Glutamatergic neuron (in vitro differentiated cells): Measurements from ENCODE around the gene MEGF11. TPM values are rescaled to one million over a fixed set of nuclear protein-coding genes. Genes with fewer than 3 reads are reported as not detected.

Experiments
- DNase-seq: peaks from one replicate; pipeline ENCODE4 v3.0.0; 2022
- H3K27ac Mint-ChIP-seq: one replicate; pipeline ENCODE4 v1.8.0; 2020; ENCODE audit warnings: mild to moderate bottlenecking, mixed read lengths, inconsistent platforms; ENCODE audit not compliant: unreplicated experiment
- H3K27me3 Mint-ChIP-seq: one replicate; pipeline ENCODE4 v1.8.0; 2020; ENCODE audit warnings: mild to moderate bottlenecking, moderate library complexity, mixed read lengths, inconsistent platforms; ENCODE audit not compliant: unreplicated experiment
- H3K36me3 Mint-ChIP-seq: one replicate; pipeline ENCODE4 v1.8.0; 2020; ENCODE audit warnings: mild to moderate bottlenecking, mixed read lengths, inconsistent platforms; ENCODE audit not compliant: unreplicated experiment
- H3K4me1 Mint-ChIP-seq: one replicate; pipeline ENCODE4 v1.8.0; 2020; ENCODE audit warnings: mild to moderate bottlenecking, low read depth, mixed read lengths, inconsistent platforms; ENCODE audit not compliant: unreplicated experiment
- H3K4me3 Mint-ChIP-seq: one replicate; pipeline ENCODE4 v1.8.0; 2020; ENCODE audit warnings: mild to moderate bottlenecking, mixed read lengths, inconsistent platforms; ENCODE audit not compliant: unreplicated experiment
- H3K9me3 Mint-ChIP-seq: one replicate; pipeline ENCODE4 v1.8.0; 2020; ENCODE audit warnings: mild to moderate bottlenecking, moderate library complexity, mixed read lengths, inconsistent platforms; ENCODE audit not compliant: unreplicated experiment
- total RNA-seq: library from RNA; stranded (reverse); fragmentation: NEBNext Ultra II Directional; extraction: Animal tissue kit (Norgen Biotek cat#: 25700); gene quantifications from one replicate; pipeline ENCODE4 v1.2.1, GENCODE V29; 2021; ENCODE audit not compliant: unreplicated experiment
- TF ChIP-seq, protein P1 (sequence below): fragments of 200-600 bp; sonication (generic); IDR thresholded peaks from one replicate; pipeline ENCODE4 v1.5.0; 2021; ENCODE audit not compliant: partially characterized antibody, unreplicated experiment

MEGF11 gene
- total RNA-seq, 1 donor from 2014 or later, result 2.6 TPM

DNA sequence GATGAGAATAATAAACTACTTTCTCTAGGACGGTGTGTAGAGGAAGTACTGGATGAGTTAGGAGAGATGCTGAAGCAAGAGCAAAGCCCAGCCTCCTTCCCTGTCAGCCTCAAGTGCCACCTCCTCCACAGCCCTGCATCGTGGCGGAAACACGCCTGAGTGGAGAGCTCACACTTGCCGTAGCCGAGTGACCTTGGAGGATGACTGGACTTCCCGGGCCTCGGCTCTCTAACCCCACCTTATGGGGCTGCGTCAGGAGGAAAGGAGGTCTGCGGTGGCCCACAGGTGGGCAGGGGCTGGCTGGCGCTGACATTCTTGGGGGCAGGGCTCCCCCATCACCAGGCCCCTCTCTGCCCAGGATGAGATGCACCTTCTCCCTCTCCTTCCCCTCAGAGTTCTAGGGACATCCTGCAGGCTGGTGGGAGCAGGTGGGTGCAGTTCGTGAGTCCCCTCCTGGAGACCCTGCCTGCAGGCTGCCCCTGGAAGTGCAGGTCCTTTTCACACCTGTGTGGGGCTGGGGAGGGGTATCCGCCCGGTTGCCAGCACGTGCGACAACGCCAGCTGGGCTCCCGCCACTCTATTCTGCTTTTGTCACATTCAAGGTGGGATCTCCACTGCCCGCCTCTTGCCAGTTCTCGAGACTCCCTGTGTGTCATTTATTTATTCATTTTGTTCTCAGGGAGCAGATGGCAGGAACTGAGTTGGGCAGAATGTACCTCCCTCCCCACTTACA lies 175.2 kb downstream of the MEGF11 start:
- H3K4me1 Mint-ChIP-seq, result peaks cover 3% of the 10 kb centered on the region
- no peaks in the 10 kb centered on the region for H3K9me3 Mint-ChIP-seq
- TF ChIP-seq, protein P1, sequence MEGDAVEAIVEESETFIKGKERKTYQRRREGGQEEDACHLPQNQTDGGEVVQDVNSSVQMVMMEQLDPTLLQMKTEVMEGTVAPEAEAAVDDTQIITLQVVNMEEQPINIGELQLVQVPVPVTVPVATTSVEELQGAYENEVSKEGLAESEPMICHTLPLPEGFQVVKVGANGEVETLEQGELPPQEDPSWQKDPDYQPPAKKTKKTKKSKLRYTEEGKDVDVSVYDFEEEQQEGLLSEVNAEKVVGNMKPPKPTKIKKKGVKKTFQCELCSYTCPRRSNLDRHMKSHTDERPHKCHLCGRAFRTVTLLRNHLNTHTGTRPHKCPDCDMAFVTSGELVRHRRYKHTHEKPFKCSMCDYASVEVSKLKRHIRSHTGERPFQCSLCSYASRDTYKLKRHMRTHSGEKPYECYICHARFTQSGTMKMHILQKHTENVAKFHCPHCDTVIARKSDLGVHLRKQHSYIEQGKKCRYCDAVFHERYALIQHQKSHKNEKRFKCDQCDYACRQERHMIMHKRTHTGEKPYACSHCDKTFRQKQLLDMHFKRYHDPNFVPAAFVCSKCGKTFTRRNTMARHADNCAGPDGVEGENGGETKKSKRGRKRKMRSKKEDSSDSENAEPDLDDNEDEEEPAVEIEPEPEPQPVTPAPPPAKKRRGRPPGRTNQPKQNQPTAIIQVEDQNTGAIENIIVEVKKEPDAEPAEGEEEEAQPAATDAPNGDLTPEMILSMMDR, result peak; percentile 19
- peaks cover 6% of the 10 kb centered on the region for H3K27me3 Mint-ChIP-seq
- no peaks in the 10 kb centered on the region for H3K36me3 Mint-ChIP-seq
- H3K4me3 Mint-ChIP-seq, result no peak overlapping the region
- no peak for DNase-seq
- H3K27ac Mint-ChIP-seq, result no peak overlapping the region

DNA sequence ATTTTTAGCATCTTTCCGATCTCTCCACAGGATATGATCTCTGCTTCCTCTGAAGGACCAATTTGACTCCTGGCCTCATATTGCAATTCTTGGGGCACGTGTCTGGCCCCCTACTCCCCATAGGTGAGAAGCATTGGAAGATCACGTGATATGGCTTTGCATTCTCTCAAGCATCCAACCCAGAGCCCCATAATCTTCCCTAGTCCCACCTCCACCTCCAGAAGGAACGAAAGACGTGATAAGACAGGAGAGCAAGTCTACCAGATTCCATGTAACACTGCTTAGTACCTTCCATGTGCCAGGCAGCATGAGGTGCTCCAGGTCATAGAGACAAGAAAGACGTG lies 176.3 kb downstream of the MEGF11 start:
- DNase-seq, result no peak
- no peaks in the 10 kb centered on the region for H3K36me3 Mint-ChIP-seq
- H3K4me1 Mint-ChIP-seq, result peaks cover 3% of the 10 kb centered on the region
- no peak overlapping the region for H3K27ac Mint-ChIP-seq
- TF ChIP-seq, protein P1, result no peak
- peaks cover 6% of the 10 kb centered on the region for H3K27me3 Mint-ChIP-seq
- H3K9me3 Mint-ChIP-seq, result no peaks in the 10 kb centered on the region
- H3K4me3 Mint-ChIP-seq, result no peak overlapping the region

DNA sequence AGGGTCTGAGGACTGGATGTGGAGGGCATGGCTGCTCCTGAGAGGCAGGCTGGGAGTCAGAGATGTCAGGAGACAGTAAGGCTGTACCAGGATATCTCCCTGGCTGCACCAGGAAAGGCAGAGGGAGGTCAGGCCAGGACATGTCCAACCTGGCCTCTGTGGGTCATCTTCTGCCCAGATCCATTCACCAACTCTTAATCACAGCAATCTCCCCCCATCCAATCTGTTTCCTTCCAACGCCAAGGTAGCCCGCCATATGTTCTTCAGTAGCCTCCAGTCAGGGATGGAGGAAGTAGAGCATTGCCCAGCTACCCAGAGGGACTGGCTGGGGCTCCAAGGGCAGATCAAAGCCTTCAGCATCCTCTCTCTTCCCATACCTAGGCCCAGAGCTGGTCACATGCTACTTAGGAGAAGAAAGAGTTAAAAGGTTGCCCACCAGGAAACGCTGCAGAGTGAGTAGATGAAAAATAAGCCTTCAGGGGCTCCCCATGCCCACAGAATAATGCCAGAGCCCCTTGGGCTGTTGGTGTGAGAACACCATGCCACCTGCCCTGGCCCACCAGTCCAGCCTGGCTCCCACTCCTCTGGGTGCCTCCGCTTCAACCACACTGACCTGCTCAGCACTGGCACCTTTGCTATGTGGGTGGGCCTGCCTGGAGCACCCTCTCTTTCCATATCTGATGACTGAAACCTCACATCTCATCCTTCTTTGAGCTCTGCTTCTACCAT lies 176.8 kb downstream of the MEGF11 start:
- Mint-ChIP-seq H3K27ac (no peak overlapping the region), H3K9me3 (no peaks in the 10 kb centered on the region), H3K27me3 (peaks cover 8% of the 10 kb centered on the region), H3K4me1 (peaks cover 8% of the 10 kb centered on the region), H3K36me3 (no peaks in the 10 kb centered on the region), H3K4me3 (no peak overlapping the region)
- DNase-seq, result no peak
- TF ChIP-seq, protein P1, result no peak

DNA sequence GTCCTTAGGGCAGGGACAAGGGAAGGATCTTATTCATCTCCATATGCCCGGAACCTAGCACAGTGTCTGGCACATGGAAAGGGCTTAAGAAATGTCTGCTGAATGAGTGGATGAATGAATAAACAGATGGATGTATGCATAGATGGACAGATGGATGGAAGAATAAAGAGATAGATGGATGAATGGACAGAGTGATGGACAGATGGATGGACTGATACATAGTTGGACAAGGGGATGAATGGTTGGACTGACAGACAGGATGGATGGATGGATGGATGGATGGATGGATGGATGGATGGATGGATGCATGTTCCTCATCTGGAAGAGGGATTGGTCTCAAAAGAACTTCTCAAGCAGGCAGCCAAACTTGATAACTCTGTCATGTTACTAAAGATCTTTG lies 177.6 kb downstream of the MEGF11 start:
- H3K27me3 Mint-ChIP-seq, result peaks cover 8% of the 10 kb centered on the region
- TF ChIP-seq, protein P1, result no peak
- peaks cover 8% of the 10 kb centered on the region for H3K4me1 Mint-ChIP-seq
- DNase-seq, result no peak
- H3K4me3 Mint-ChIP-seq, result no peak overlapping the region
- H3K27ac Mint-ChIP-seq, result no peak overlapping the region
- no peaks in the 10 kb centered on the region for H3K36me3 Mint-ChIP-seq
- H3K9me3 Mint-ChIP-seq, result peaks cover 1% of the 10 kb centered on the region
